A549 (cell line): Measurements from ENCODE around the gene PYY.

Experiments used
- BCL3 ChIP-seq: fragments of >200 bp; sonication (Bioruptor Twin); formaldehyde crosslinking; IDR thresholded peaks from 3 replicates; pipeline ENCODE4 v1.6.1; 2016
- BHLHE40 ChIP-seq: IDR thresholded peaks from 2 replicates; pipeline ENCODE4 v1.6.1; 2012; ENCODE audit warnings: low read depth, low read length, inconsistent platforms
- CEBPB ChIP-seq, 2 experiments: fragments of >200 bp in 1 of 2; sonication (Bioruptor Twin) in 1 of 2; formaldehyde crosslinking in 1 of 2; IDR thresholded peaks; 2 replicates each; pipeline ENCODE4 v1.6.1; 2012 to 2016
- CHD2 ChIP-seq: fragments of 150-350 bp; IDR thresholded peaks from 2 replicates; pipeline ENCODE4 v1.6.1; 2014; ENCODE audit warnings: low read length; ENCODE audit not compliant: partially characterized antibody
- CTCF ChIP-seq: fragments of >200 bp; sonication (Bioruptor Twin); formaldehyde crosslinking; IDR thresholded peaks from 3 replicates; pipeline ENCODE4 v1.5.1; 2016
- EP300 ChIP-seq, 2 experiments: fragments of >200 bp; sonication (Bioruptor Twin); formaldehyde crosslinking; IDR thresholded peaks; 2 replicates in 1 of 2; 3 replicates in 1 of 2; pipeline ENCODE4 v1.6.1; 2016 to 2017
- HOXA7 ChIP-seq: fragments of 250-450 bp; sonication (Bioruptor Pico); IDR thresholded peaks from 2 replicates; pipeline ENCODE4 v1.5.0; 2020; ENCODE audit warnings: mild to moderate bottlenecking, moderate library complexity
- JUN ChIP-seq, 2 experiments: fragments of >200 bp; sonication (Bioruptor Twin); formaldehyde crosslinking; IDR thresholded peaks; 2 replicates in 1 of 2; 3 replicates in 1 of 2; pipeline ENCODE4 v1.6.1; 2016 to 2017
- MAZ ChIP-seq: fragments of 150-350 bp; IDR thresholded peaks from 2 replicates; pipeline ENCODE4 v1.6.1; 2014; ENCODE audit warnings: antibody characterized with exemption, low read depth, low read length, borderline replicate concordance
- MYC ChIP-seq: IDR thresholded peaks from 2 replicates; pipeline ENCODE4 v1.6.1; 2012; ENCODE audit warnings: mild to moderate bottlenecking, inconsistent platforms, low read length, improper control_type of control experiment, borderline replicate concordance
- POLR2A ChIP-seq: IDR thresholded peaks from 2 replicates; pipeline ENCODE4 v1.6.1; 2012; ENCODE audit warnings: mild to moderate bottlenecking, low read length
- RAD21 ChIP-seq, 2 experiments: fragments of >200 bp in 1 of 2; sonication (Bioruptor Twin) in 1 of 2; formaldehyde crosslinking in 1 of 2; IDR thresholded peaks in 1 of 2; conservative IDR thresholded peaks in 1 of 2; 2 replicates in 1 of 2; 3 replicates in 1 of 2; pipeline ENCODE4 v1.6.1; 2012 to 2018; ENCODE audit warnings: inconsistent platforms in 1 of 2
- TF ChIP-seq, protein P1 (sequence below): fragments of 200-600 bp; sonication (generic); IDR thresholded peaks from 2 replicates; pipeline ENCODE4 v1.6.1; 2016; ENCODE audit warnings: antibody characterized with exemption, mild to moderate bottlenecking, moderate library complexity
- TF ChIP-seq, protein P2 (sequence below): fragments of 250-450 bp; sonication (Bioruptor Pico); IDR thresholded peaks from 2 replicates; pipeline ENCODE4 v1.5.0; 2020; ENCODE audit warnings: low read depth, mild to moderate bottlenecking, moderate library complexity

DNA sequence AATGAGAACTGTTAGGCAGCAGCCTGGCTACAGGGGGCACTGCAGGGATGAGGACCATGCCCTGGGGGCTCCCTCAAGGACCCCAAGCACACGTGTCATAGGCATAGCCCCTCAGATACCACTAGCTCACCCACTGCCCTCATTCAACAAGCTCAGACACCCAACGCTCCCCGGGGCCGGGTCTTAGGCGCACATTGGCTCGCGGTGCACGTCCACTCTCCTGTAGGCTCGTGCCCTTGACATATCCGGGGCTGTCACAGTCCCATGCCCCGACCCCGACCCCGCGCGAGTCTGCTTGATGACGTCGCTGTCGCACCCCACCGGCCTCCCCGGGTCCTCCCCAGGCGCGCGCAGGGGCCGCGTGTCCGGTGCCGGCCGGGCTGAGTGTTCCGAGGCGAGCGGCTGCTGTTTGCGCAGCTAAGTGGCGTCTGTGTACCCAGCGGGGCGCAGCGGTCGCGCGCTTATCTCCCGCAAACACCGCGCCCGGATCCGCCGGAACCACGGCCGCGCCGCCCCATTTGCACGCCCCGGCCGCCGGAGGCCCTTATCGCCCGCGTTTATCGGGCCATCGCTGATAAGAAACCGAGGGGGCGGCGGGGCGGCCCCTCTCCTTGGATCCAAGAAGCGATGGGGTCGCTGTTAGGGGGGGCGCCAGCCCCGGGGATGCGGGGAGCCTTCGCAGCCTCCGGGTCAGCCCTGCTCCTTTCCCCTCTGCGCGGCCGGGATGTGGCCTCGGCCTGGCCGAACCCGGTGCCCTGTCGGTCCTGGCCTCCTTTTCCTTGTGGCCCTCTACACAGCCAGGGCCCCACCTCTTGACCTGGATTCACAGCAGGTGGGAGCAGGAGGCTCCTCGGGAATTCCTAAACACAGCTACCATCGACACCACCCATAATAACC is 30.0 kb upstream of the PYY start:
- TF ChIP-seq, protein P1, sequence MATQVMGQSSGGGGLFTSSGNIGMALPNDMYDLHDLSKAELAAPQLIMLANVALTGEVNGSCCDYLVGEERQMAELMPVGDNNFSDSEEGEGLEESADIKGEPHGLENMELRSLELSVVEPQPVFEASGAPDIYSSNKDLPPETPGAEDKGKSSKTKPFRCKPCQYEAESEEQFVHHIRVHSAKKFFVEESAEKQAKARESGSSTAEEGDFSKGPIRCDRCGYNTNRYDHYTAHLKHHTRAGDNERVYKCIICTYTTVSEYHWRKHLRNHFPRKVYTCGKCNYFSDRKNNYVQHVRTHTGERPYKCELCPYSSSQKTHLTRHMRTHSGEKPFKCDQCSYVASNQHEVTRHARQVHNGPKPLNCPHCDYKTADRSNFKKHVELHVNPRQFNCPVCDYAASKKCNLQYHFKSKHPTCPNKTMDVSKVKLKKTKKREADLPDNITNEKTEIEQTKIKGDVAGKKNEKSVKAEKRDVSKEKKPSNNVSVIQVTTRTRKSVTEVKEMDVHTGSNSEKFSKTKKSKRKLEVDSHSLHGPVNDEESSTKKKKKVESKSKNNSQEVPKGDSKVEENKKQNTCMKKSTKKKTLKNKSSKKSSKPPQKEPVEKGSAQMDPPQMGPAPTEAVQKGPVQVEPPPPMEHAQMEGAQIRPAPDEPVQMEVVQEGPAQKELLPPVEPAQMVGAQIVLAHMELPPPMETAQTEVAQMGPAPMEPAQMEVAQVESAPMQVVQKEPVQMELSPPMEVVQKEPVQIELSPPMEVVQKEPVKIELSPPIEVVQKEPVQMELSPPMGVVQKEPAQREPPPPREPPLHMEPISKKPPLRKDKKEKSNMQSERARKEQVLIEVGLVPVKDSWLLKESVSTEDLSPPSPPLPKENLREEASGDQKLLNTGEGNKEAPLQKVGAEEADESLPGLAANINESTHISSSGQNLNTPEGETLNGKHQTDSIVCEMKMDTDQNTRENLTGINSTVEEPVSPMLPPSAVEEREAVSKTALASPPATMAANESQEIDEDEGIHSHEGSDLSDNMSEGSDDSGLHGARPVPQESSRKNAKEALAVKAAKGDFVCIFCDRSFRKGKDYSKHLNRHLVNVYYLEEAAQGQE = no peak
- TF ChIP-seq RAD21 (conservative IDR thresholded peaks at IDR 0.05 in 1 of 2, IDR thresholded peaks at IDR 0.05 in 1 of 2) (no peak), POLR2A (no peak), CTCF (peak; percentile 53), MAZ (no peak), BHLHE40 (no peak), CHD2 (no peak), JUN (IDR thresholded peaks at IDR 0.05) (no peak), MYC (no peak), EP300 (IDR thresholded peaks at IDR 0.05) (no peak), CEBPB (IDR thresholded peaks at IDR 0.05) (no peak), HOXA7 (CRISPR knock-in tag) (no peak), BCL3 (no peak)
- TF ChIP-seq, protein P2, sequence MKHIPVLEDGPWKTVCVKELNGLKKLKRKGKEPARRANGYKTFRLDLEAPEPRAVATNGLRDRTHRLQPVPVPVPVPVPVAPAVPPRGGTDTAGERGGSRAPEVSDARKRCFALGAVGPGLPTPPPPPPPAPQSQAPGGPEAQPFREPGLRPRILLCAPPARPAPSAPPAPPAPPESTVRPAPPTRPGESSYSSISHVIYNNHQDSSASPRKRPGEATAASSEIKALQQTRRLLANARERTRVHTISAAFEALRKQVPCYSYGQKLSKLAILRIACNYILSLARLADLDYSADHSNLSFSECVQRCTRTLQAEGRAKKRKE (CRISPR knock-in tag) = no peak
